NCI-H1694 treated with DMSO at 0.1 percent for 48 hours (cell line): Measurements from ENCODE around the gene RPS14.

ENCODE experiments used
- DNase-seq: peaks from one replicate; lab custom pipeline; 2025; lab: John Stamatoyannopoulos, UW

The RPS14 gene

GRCh38 chr5:150400316-150401075 lies 49.0 kb downstream of the RPS14 start:
- DNase-seq, result no peak

- DNase-seq, result no peak
Measured at GRCh38 chr5:150399524-150400211, 49.9 kb downstream of the RPS14 start.

DNA sequence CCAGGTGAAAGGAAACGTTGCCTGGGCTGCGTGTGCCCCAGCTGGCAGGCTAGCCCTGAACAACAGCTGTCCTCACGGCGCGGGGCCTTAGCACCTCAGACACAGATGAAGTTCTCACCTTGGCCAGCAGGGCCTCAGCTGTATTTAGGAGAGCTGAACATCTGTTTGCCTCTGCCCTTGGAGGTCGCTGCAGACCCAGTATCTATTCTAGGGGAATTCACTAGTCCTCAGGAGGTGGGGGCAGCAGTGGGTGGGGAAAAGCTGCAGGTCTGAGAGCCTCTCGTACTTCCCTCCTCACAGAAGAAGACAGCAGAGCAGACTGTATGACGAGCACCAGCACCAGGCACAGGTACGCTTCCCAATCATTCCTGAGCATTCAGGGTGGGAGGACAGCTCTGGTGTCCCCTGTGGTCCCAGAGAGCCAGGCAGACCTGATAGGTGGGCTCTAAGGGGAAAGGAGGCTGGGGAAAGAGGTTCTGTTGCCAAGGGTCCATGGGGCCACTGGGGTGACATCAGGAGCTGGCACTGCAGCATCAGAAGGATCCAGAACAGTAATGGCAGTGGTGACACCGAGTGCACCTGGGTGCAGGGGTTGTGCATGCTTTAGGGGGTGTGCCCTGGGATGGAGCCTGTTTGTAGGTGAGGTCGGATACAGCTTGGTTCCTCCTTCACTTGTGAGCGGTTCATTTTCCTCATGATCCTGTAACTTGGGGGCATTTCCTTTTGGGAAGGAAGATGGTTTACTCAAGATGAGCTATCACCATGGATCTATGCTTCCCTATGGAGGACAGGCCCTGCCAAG lies 50.6 kb downstream of the RPS14 start:
- DNase-seq, result no peak

DNA sequence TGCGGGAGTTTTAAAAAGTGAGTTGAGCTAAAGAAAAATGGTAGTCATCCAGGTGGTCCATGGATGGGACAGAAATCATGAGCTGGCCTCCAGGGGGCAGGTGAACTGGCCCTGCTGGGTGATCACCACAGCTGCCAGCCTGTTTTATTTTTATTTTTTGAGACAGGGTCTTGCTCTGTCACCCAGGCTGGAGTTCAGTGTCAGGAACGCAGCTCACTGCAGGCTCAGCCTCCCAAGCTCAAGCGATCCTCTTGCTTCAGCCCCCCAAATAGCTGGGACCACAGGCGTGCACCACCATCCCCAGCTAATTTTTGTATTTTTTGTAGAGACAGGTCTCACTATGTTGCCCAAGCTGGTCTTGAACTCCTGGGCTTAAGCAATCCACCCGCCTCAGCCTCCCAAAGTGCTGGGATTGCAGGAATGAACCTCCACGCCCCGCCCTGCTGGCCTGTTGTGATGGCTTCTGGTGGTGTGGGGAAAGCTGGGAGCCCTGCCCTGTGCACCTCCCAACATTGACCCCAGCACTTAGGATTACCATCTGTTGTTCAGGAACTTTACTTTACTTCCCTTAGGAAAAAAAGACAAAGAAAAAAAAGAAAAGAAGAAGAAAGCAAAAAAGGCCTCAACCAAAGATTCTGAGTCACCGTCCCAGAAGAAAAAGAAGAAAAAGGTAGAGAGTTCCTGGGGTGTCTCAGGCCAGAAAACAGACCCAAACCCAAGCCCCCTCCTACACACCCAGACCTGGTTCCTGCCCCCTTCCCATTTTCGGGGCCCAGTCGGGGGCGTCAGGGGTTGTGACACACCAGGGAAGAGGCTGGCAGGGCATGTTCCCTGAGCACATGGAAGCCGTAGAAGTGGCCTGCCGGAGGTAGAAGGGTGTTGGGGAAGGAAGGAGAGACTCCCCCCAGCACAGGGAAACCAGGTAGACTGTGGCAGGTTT lies 51.5 kb downstream of the RPS14 start:
- DNase-seq, result no peak

- DNase-seq, result no peak
Measured at GRCh38 chr5:150397146-150397781, 52.3 kb downstream of the RPS14 start.

GRCh38 chr5:150396267-150396666 lies 53.3 kb downstream of the RPS14 start:
- DNase-seq, result no peak

GRCh38 chr5:150395688-150395975 lies 53.9 kb downstream of the RPS14 start:
- no peak for DNase-seq

DNA sequence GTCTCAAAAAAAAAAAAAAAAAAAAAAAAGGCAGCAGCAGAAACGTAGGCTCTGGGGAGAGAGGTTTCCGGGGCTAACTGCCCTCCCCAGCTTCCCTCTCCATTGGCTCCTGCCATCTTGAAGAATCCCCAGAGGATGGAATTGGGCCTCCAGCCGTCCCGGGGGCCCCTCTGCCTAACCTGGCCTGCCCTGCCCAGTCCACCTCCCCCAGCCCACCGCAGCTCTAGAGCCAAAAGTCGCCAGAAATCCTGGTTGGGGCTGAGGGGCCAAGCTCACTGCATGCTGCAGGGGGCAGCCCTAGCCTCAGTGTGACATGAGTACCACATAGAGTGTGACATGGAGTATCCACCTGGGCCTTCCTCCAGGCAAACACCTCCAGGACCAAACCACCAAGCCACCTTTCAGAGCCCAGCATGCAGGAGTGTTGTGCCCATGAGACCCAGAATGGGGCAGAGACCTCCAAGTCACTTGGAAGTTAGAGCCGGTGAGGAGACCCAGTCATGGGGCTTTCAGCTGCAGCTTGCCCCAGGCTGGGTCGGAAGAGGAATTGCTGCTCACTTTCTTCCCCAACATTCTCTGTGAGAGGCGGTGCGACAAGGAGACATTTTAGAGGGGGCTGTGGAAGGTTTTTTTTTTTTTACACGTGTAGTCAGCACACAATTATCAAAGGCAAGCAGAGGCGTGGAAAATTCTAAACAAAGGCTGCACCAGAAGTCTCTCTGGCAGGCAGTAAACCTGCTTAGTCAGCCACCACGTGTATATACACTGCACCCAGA lies 54.4 kb downstream of the RPS14 start:
- no peak for DNase-seq

GRCh38 chr5:150394131-150394530 lies 55.4 kb downstream of the RPS14 start:
- no peak for DNase-seq

GRCh38 chr5:150393096-150393645 lies 56.4 kb downstream of the RPS14 start:
- no peak for DNase-seq

- no peak for DNase-seq
Measured at GRCh38 chr5:150392680-150393079, 56.9 kb downstream of the RPS14 start.
